ENCODE measurements around the gene RABGGTB.

- TF ChIP-seq, protein P1, sequence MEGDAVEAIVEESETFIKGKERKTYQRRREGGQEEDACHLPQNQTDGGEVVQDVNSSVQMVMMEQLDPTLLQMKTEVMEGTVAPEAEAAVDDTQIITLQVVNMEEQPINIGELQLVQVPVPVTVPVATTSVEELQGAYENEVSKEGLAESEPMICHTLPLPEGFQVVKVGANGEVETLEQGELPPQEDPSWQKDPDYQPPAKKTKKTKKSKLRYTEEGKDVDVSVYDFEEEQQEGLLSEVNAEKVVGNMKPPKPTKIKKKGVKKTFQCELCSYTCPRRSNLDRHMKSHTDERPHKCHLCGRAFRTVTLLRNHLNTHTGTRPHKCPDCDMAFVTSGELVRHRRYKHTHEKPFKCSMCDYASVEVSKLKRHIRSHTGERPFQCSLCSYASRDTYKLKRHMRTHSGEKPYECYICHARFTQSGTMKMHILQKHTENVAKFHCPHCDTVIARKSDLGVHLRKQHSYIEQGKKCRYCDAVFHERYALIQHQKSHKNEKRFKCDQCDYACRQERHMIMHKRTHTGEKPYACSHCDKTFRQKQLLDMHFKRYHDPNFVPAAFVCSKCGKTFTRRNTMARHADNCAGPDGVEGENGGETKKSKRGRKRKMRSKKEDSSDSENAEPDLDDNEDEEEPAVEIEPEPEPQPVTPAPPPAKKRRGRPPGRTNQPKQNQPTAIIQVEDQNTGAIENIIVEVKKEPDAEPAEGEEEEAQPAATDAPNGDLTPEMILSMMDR (IDR thresholded peaks at IDR 0.05), result no peak
- no peak for TF ChIP-seq POLR2A (IDR thresholded peaks at IDR 0.05)
- no peak for TF ChIP-seq EP300 (IDR thresholded peaks at IDR 0.05)
Measured at GRCh38 chr1:75742047-75742625, 43.9 kb upstream of the RABGGTB start.

Measured in gastroesophageal sphincter (tissue), 3 donors.